Fibroblast of peridontal ligament (primary cell): ENCODE data around the gene IL12RB2.

Source experiments
- DNase-seq: peaks from one replicate; pipeline ENCODE4 v3.0.0-alpha.2; 2010; ENCODE audit errors: extremely low read depth

The IL12RB2 gene, protein sequence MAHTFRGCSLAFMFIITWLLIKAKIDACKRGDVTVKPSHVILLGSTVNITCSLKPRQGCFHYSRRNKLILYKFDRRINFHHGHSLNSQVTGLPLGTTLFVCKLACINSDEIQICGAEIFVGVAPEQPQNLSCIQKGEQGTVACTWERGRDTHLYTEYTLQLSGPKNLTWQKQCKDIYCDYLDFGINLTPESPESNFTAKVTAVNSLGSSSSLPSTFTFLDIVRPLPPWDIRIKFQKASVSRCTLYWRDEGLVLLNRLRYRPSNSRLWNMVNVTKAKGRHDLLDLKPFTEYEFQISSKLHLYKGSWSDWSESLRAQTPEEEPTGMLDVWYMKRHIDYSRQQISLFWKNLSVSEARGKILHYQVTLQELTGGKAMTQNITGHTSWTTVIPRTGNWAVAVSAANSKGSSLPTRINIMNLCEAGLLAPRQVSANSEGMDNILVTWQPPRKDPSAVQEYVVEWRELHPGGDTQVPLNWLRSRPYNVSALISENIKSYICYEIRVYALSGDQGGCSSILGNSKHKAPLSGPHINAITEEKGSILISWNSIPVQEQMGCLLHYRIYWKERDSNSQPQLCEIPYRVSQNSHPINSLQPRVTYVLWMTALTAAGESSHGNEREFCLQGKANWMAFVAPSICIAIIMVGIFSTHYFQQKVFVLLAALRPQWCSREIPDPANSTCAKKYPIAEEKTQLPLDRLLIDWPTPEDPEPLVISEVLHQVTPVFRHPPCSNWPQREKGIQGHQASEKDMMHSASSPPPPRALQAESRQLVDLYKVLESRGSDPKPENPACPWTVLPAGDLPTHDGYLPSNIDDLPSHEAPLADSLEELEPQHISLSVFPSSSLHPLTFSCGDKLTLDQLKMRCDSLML

DNA sequence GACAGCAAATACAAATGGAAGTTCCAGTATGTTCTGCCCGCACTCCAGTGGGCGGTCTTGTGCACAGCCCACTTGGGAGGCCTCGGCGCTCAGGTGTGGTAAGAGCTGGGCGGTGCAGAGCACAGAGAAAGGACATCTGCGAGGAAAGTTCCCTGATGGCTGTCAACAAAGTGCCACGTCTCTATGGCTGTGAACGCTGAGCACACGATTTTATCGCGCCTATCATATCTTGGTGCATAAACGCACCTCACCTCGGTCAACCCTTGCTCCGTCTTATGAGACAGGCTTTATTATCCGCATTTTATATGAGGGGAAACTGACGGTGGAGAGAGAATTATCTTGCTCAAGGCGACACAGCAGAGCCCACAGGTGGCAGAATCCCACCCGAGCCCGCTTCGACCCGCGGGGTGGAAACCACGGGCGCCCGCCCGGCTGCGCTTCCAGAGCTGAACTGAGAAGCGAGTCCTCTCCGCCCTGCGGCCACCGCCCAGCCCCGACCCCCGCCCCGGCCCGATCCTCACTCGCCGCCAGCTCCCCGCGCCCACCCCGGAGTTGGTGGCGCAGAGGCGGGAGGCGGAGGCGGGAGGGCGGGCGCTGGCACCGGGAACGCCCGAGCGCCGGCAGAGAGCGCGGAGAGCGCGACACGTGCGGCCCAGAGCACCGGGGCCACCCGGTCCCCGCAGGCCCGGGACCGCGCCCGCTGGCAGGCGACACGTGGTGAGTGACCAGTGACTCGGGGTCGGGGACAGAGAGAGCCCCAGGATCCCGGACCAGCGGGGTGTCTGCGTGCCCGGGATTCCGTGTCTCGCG, at the start of gene IL12RB2:
Gene IL12RB2, plus strand, starts transcription at position 623 of the 810 bp plus-strand sequence. CDS start 12,496 bp downstream, outside the sequence.
- DNase-seq = no peak

DNA sequence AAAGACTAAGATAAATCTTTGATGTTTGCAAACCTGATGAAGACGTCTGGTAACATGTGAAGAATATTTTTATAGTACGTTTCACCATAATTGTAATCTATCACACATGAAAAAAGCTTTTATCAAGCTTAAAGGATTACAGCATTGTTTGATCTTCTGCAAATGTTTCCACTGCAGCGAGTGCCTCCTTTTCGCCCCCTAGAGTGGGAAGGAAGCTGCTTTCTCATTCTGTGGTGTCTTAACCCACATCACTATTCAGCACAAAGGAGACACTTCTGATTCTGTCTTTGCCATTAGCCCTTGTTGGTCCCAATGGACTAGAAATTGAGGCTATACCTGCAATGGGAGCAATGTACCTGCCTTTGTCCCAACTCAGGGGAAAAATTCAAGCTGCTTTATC, 46.0 kb upstream of the IL12RB2 start:
- no peak for DNase-seq

DNA sequence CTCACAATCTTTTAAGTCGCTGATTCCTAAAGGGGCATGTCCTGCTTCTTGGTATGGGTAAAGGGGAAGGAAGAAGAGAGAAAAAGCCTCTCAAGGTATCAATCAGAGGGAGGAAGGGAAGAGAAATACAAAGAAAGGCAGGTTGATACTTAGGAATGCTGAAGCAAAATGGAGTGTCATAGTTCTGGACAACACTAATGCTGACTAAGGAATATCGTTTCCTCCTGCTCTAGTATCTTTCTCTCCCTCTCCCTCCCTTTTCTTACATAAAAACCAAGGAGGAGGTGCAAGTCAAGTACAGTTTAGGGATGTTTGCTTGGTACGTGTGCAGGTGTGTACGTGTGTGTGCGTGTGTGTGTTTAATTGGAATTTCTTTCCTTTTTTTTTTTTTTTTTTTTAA, 44.9 kb upstream of the IL12RB2 start:
- no peak for DNase-seq

DNA sequence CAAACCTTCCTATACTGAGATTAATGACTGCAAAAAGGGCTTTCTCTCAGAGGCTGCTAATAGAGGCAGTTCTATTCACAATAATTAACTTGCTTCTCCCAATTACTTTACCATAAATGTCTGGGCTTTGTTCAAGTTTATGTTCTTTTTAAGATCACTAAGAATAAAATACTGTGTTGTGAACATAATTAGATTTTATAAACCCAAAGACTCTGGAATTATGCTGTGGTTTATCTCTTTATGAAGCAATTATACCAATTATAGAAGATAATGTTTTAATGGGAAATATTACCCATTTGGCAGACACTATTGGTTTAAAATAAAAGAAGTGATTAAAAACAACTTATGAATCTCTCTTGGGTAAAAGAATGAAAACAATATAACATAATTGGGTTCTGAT, 43.5 kb upstream of the IL12RB2 start:
- no peak for DNase-seq

DNA sequence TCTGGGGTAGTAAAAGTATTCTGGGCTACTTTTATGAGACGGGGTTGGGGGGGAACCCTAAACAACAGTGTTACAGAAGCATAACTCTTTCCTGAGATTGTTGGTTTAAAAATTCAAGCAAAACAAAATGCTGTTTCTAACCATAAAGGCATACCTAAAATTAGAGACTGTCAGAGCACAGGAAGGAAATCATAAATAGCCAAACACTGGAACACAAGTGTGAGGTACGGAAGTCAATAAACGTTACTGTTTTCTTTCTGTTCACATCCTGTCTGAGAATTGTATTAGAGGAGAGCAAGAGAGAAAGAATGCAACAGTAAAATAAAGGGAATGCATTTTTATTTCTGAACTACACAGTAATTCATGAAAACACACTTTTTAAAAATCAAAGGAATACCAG, 42.8 kb upstream of the IL12RB2 start:
- no peak for DNase-seq

DNA sequence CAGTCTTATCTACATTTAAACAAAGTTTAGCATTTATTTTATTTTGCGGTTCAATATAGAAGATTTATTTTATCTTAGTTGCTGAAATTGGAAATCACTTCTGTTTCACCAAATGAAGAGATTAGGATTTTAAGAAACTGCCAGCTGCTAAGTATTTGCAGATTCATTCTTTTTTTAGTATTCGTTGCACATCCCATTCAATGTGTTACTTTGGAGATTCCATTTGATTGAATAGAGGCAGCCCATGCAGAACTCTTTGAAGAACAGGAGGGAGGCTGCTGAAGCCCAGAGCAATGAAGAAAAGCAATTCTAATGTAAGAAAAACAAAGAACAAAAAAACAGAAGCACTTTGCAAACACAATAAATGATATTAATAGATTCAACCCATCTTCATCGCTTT, 38.6 kb upstream of the IL12RB2 start:
- DNase-seq = no peak

DNA sequence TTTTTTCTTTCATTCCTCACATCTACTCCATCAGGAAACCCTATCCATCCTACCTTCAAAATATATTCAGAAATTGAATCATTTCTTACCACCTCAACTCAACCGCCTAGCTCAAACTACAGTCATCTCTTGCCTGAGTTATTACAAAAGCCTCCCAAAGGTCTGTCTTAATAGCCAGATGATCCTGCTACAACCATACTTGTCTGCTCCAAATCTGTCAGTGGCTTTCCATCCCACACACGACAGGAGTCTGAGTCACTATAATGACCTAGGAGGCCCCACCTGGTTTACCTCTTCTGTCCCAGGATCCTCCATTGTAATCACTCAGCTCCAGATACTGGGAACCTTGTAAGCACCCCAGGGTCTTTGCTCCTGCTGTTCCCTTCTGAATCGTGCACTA, 37.1 kb upstream of the IL12RB2 start:
- no peak for DNase-seq

DNA sequence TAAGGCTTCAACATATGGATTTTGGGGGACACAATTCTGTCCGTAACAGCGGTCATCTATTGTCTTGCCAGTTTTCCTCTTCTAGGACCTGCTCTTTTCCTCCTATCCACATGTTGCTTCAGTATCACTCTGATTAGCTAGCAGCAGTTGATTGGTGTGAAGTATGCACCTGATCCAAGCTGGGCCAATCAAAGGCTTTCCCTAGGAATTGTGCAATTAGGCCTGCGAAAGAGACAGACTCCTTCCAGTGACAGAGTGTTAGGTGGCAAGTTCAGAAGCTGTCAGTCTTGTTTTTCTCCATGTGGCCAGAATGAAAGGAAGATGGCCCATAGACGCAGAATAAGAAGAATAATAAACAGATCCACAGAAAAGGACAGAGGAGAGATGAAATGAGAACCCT, 34.1 kb upstream of the IL12RB2 start:
- no peak for DNase-seq

DNA sequence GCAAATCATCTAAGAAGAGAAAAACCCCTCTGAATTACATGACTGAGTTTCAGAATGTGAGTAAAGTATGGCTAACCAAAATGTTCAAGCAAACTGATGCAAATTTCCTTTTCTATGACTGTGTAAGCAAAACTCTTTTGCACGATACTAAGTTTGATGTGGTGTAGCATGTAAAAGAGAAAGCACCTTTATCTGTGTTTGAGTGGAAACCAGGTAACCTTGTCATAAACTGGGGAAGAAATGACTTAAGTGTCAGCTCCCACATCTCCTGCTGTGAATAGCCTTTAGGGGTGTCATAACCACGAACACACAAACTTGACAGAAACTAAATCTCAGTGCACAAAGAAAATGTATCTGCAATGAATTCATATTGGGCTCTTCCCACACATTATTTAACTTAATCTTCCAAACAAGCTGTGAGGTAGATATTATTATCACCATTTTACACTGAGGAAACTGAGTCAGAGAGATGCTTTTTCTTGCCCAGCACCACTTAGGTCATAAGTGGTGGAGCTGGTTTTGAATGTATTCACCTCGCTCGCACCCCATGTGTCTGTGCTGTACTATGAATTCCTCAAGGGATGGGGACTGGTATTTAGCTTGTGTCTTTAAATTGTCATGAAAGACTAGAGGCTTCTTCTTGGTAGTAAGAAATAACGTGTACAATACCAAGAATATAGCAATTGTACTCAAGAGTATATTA, 32.9 kb upstream of the IL12RB2 start:
- no peak for DNase-seq

DNA sequence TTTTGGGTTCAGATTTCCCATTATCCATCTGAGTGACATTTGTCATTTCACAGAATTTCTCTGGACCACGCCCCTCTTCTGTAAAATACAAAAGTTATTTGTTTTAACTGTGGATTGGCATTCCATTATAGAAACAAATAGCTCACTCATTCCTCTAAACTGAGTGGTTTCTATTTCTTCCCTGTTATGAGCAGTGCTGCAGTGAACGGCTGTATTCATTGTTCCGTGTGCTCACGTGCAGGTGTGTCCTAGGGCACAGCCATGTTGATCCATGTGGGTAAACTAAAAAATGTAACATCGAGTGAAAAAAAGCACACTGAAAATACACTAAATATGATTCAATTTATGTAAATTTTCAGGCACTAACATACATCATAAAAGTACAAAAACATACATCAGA, 27.0 kb upstream of the IL12RB2 start:
- DNase-seq = no peak

DNA sequence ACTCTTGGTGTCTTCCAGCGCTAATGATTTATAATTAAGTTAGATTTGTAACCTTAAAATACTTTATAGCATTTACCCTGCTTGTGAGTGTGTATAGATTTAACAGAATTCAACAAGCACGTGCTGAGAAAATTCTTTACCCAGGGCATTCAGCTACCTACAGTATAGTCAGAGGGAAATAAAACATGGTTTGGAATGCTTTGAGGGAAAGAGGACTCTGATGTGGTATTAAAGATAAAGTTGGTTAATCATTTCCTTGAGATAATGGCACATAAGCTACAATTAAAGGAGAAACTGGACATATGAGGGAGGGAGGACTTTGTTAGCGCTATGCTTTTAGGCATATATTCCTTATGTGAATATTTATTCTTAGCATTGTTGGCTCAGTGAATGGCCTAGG, 26.4 kb upstream of the IL12RB2 start:
- no peak for DNase-seq

DNA sequence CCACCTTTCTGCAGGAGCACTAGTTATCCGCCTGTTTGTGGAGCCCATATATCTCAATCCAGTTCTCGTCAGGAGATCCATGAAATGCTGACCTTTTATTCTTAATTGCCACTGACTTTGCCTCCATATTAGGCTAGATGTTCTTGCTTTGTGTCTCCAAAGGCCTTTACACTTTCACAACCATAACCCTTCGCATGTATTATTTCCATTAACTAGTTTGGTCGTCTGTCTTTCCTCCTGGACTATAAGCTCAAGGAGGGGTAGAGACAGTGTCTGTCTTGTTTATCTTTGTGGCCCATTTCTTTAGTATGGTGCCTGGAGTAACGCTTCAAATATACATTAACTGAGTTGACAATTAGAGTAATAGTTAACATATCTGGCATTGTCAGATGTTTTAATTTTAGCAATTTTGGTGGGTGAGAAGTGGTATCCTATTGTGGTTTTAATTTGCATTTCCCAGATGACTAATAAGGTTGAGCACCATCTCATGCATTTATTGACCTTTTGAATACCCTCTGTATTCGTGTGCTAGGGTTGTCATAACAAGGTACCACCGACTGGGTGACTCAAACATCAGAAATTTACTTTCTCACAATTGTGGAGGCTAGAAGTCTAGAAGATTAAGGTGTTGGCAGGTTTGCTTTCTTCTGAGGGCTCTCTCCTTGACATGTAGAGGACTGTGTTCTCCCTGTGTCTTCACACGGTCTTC, 21.7 kb upstream of the IL12RB2 start:
- DNase-seq = no peak

DNA sequence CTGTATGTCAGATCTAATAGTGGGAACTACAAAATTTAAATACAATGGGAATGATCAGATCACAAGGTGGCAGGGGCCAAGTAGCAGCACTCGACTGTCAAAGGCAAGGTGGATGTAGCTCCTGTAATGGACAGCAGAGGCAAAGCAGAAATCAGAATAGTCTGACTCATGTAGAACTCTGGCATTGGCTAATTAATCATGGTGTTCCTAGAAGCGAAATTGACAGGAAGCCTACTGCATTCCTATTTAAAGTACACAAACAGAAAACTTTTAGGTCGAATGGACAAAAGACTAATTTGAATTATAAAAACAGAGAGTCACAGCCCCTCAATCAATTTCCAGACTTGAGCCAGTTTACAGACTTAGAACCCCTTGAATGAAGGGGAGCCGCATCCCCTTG, 17.4 kb upstream of the IL12RB2 start:
- no peak for DNase-seq

DNA sequence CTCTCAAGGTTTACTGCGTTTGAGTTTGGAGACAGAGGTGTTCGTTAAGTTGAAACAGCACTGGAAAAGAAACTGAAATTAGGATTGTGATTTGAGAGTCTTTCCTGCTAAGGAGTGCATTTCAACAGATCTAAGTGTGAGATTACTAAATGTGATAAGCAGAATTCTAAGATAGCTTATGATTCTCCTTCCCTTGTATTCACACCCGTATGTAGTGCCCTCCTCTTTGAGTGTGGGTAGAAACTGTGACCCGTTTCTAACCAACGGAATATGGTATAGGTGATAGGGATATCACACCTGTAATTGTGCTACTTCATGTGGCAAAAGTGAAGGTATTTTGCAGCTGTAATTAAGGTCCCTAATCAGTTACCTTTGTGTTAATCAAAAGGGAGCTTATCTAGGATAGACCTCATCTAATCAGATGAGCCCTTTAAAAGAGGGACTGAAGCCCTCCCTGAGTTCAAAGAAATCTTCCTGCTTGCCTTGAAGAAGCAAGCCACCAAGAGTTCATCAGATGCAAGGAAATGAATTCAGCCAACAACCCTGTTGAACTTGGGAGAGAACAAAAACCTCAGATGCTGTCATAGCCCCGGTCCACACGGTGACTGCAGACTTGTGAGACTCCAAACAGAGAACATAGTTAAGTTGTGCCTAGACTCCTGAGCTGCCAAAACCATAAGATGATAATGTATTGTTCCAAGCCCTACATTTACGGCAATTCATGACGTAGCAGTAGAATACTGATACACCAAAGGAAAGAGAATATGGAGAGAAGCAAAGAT, 12.6 kb upstream of the IL12RB2 start:
- no peak for DNase-seq

DNA sequence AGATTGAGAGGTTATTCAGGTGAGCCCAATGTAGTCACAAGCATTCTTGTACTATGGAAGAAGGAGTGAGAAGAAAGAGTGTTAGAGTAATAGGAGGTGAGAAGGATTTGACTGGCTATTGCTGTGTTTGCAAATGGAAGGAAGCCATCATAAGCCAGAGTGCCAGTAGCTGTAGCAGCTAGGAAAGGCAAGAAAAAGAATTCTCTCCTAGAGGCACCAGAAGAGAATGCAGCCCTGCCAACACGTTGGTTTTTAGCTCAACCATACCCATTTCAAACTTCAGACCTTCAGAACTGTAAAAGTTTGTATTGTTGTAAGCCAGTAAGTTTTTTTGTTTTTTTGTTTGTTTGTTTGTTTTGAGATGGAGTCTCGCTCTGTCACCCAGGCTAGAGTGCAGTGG, 8.9 kb upstream of the IL12RB2 start:
- DNase-seq = no peak

DNA sequence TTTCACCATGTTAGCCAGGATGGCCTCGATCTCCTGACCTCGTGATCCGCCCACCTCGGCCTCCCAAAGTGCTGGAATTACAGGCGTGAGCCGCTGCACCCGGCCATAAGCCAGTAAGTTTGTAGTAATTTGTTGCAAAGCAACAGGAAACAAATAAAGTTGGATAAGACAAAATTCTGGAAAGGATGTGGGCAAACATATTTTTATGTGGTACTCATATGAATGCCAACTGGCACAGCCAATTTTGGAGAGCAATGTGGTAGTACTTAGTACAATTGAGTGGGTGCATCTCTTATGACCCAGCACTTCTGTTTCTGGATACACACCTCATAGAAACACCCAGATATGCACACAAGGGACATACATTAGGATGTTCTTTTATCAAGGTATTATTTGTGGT, 8.4 kb upstream of the IL12RB2 start:
- DNase-seq = no peak

DNA sequence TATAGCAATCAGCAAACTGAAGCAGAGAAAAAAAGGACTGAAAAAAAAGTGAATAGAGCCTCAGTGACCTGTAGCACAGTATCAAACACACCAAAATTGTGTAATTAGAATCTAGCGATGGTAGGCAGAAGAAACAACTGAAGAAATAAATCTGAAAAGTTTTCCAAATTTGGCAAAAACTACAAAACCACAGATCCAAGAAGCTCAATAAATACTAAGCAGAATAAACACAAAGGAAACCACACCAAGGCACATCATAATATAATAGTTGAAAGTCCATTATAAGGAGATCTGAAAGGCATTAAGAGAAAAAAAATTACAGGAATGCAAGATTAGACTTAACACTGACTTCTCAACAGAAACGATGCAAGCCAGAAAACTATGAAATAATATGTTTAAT, 7.1 kb upstream of the IL12RB2 start:
- peak; percentile 1 for DNase-seq

DNA sequence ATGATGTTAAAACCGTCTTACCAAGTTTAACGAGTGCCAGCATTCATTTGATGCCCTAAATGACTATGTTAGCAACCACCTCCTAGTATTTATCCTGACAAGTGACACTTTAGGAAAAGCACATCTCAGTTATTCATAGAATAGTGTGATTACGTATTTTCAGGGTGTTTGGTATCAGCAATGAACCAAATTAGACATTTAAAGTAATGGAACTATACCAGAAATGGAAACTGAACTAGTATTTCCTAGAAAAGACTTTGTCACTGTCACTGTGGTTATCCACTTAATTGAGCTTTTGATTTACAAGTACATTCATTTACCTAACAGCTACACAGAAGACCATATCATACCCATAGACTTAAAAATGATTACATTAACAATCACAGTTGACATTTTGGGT, 3.6 kb upstream of the IL12RB2 start:
- DNase-seq = no peak

DNA sequence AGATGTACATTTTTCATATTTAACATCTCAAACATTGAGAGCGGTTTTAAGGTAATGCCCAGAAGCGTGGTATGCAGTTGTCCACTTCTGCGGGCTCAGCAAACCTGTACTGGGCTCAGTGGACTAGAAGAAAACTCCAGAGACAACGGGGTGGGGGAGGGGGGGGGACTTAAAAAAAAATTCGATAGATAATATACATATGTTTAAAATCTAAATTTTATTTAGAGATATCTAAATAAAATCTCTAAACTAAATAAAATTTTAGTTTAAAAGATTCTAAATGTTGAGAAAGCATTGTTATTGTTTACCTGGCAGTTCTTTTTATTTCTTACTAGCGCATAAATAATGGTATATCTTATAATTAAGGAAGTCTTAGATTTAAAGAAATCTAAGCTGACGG, 1.1 kb upstream of the IL12RB2 start:
- DNase-seq = no peak

DNA sequence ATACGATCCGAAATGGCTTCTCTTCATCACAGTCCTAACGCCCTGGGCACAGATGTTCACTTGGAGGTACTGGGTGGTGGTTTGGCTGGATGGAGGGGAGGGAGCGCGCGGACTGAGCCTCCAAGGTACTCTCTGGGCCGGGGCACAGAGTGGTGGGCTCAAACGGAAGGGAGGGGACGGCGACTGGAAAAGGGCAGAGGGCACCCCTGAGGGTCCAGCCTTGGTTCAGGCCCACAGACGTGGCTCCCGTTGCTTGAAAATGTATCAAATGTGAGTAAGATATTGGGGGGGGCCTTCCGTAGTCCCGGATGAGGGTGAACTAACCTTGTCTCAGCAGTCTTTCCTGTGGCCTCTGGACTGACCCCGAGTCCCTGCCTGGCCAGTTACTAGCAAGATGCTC, 463 bp downstream of the IL12RB2 start:
- DNase-seq = no peak
